Activated CD4-positive, alpha-beta memory T cell treated with anti-CD3 and anti-CD28 coated beads for 36 hours (primary cell): Measurements from ENCODE around the gene P4HA2. TPM values are rescaled to one million over a fixed set of nuclear protein-coding genes. Genes with fewer than 3 reads are reported as not detected.
"Not testable (repeated sequence)": the region's sequence is repeated elsewhere in the genome, so short reads cannot be mapped to it uniquely, and the experiment has no call there.

Experiments used
- CTCF ChIA-PET: fragments of 350-600 bp; sonication (Branson Sonifier 250); formaldehyde crosslinking; loops from one replicate; lab custom pipeline; 2021; ENCODE audit warnings: antibody characterized with exemption, inconsistent platforms; lab: Charles Lee
- POLR2A ChIA-PET: fragments of 350-600 bp; sonication (Branson Sonifier 250); formaldehyde crosslinking; loops from one replicate; lab custom pipeline; 2021; ENCODE audit warnings: antibody characterized with exemption; lab: Charles Lee
- DNase-seq: peaks from one replicate; pipeline ENCODE4 v3.0.0-alpha.2; 2020
- H3K27ac Mint-ChIP-seq: one replicate; pipeline ENCODE4 v1.8.0; 2021; ENCODE audit warnings: mixed read lengths
- H3K27me3 Mint-ChIP-seq: one replicate; pipeline ENCODE4 v1.8.0; 2021; ENCODE audit warnings: mixed read lengths
- H3K36me3 Mint-ChIP-seq: one replicate; pipeline ENCODE4 v1.8.0; 2021; ENCODE audit warnings: mixed read lengths
- H3K4me1 Mint-ChIP-seq: one replicate; pipeline ENCODE4 v1.8.0; 2021; ENCODE audit warnings: low read depth, mixed read lengths
- H3K4me3 Mint-ChIP-seq: one replicate; pipeline ENCODE4 v1.8.0; 2021; ENCODE audit warnings: mild to moderate bottlenecking, mixed read lengths
- H3K9me3 Mint-ChIP-seq: one replicate; pipeline ENCODE4 v1.8.0; 2021; ENCODE audit warnings: mixed read lengths
- intact Hi-C: fragments of 100-400 bp; cut with micrococcal nuclease; formaldehyde crosslinking; loops from one replicate; pipeline ENCODE4 v1.15.1; 2023
- total RNA-seq, 2 experiments: library from RNA; stranded (reverse); gene quantifications; one replicate each; pipeline ENCODE4 v1.2.3, GENCODE V29; 2021

P4HA2 gene
- total RNA-seq, 2 experiments from 2014 or later: 6.0 to 6.1 TPM

DNA sequence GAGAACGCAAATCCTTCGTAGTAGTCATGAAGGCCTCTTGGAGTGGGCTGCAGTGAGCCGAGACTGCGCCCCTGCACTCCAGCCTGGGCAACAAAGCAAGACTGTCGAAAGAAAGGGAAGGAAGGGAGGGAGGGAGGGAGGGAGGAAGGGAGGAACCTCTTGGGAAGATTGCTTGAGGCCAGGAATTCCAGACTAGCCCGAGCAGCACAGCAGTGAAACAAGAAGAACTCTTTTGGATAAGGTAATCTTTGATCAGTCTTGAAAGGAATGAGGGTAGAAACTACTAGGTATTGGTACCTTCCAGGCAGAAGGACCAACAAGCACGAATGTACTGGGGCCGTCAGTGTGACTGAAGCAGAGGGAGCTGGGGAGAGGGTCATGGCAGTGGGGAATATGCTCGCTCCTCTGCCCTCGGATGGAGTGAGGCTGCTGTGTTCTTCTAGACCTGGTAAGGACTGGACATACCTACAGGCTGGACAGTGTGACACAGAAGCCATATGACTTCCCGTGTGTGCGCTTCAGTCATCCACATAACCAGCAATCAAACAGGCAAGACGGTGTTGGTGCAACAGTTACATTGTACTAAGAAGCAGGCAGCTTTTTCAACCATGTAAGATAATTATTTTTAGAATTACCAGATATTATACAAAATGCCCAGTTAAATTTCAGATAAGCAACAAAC, 45.2 kb downstream of the P4HA2 start:
- H3K4me3 Mint-ChIP-seq: no peak overlapping the region
- H3K27me3 Mint-ChIP-seq: peaks cover 3% of the 10 kb centered on the region
- DNase-seq: no peak
- H3K27ac Mint-ChIP-seq: no peak overlapping the region
- H3K4me1 Mint-ChIP-seq: peaks cover 20% of the 10 kb centered on the region
- H3K36me3 Mint-ChIP-seq: no peaks in the 10 kb centered on the region
- ChIA-PET CTCF (interaction anchor here (1.0 to 3.8 kb wide), 4 partner anchors 7 to 148 kb away, joined by 3 to 27 read pairs (median 10); no protein-coding TSS in a partner anchor), POLR2A (no interaction called here)
- intact Hi-C loops: no loop called here
- peaks cover 2% of the 10 kb centered on the region for H3K9me3 Mint-ChIP-seq

DNA sequence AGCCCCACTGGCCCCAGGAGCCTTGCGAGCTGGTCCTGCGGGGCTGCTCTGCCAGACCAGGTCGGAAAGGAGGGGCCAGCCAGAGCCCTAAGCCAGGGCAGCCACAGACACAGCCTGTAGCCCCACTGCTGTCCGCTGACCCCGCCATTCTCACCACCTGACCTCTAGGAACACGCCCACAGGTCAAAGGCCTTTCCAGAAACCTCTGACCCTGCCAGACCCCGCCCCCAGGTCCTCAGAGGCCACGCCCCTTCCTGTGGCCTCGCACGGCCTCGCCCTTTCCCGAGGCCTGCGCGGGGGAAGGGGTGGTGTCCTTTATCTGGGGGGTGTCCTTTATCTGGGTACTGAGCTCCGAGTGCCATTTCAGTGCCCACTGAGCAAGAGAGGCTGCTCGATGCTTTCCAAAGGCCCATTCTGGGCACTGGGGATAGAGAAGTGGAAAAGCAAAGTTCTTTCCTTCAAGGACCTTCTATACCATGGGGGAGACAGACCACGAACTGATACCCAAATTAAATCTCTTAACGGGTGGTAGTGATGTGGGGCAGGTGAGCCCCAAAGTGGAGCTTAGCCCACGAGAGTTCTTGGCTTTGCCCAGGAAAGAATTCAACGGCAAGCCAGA, 46.5 kb downstream of the P4HA2 start:
- Mint-ChIP-seq H3K27me3 (no peaks in the 10 kb centered on the region), H3K4me3 (no peak overlapping the region), H3K27ac (no peak overlapping the region), H3K4me1 (peaks cover 32% of the 10 kb centered on the region), H3K36me3 (no peaks in the 10 kb centered on the region), H3K9me3 (peaks cover 2% of the 10 kb centered on the region)
- intact Hi-C loops: no loop called here
- POLR2A ChIA-PET: no interaction called here
- DNase-seq: no peak
- CTCF ChIA-PET: interaction anchor here (0.7 to 3.8 kb wide), 8 partner anchors 9 to 188 kb away, joined by 3 to 27 read pairs (median 4); partner anchors contain the start of gene SLC22A5

GRCh38 chr5:132180134-132180745, 47.4 kb downstream of the P4HA2 start:
- Mint-ChIP-seq H3K27ac (peak overlapping the region; percentile 1), H3K4me3 (no peak overlapping the region), H3K4me1 (peaks cover 32% of the 10 kb centered on the region), H3K27me3 (no peaks in the 10 kb centered on the region), H3K9me3 (peaks cover 2% of the 10 kb centered on the region), H3K36me3 (no peaks in the 10 kb centered on the region)
- POLR2A ChIA-PET: no interaction called here
- DNase-seq: no peak
- intact Hi-C loops: no loop called here
- CTCF ChIA-PET: interaction anchor here (0.6 to 3.8 kb wide), 18 partner anchors 10 to 189 kb away, joined by 3 to 27 read pairs (median 4); partner anchors contain the start of genes IL3, SLC22A4 and SLC22A5

DNA sequence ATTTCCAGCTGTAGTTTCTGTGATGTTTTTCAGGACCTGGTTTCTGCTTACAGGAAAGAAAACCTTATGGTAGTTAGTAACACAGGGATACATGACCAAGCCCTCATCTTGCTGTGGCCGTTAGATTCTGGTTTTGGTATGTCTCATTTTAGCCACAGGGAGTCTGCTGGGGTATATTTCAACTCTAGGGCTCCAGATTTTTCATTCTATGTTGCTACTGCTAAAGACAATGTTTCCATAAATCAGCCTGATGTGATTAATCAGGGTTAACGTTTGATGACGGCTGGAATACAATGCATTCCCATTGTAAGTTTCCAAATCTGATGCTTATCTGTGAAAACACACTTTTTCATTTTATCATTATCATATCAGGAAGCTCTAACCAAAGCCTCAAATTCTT, 48.2 kb downstream of the P4HA2 start:
- ChIA-PET POLR2A (no interaction called here), CTCF (interaction anchor here (0.7 to 3.8 kb wide), 16 partner anchors 10 to 199 kb away, joined by 3 to 27 read pairs (median 4); partner anchors contain the start of gene SLC22A4)
- Mint-ChIP-seq H3K9me3 (peaks cover 2% of the 10 kb centered on the region), H3K36me3 (no peaks in the 10 kb centered on the region), H3K27ac (peak overlapping the region; percentile 35), H3K4me1 (peaks cover 32% of the 10 kb centered on the region), H3K4me3 (no peak overlapping the region), H3K27me3 (no peaks in the 10 kb centered on the region)
- intact Hi-C loops: loop anchor here (5.0 kb wide), 1 partner anchor 47 kb away; no protein-coding TSS in a partner anchor
- no peak for DNase-seq

- H3K4me3 Mint-ChIP-seq: no peak overlapping the region
- H3K27me3 Mint-ChIP-seq: no peaks in the 10 kb centered on the region
- H3K9me3 Mint-ChIP-seq: no peaks in the 10 kb centered on the region
- H3K36me3 Mint-ChIP-seq: no peaks in the 10 kb centered on the region
- ChIA-PET CTCF (interaction anchor here (0.5 to 1.6 kb wide), 10 partner anchors 12 to 765 kb away, joined by 3 to 6 read pairs (median 4); no protein-coding TSS in a partner anchor), POLR2A (no interaction called here)
- H3K27ac Mint-ChIP-seq: no peak overlapping the region
- DNase-seq: no peak
- intact Hi-C loops: loop anchor here (1.0 to 5.0 kb wide), 6 partner anchors 45 to 157 kb away; no protein-coding TSS in a partner anchor
- H3K4me1 Mint-ChIP-seq: peaks cover 32% of the 10 kb centered on the region
These were observed 49.9 kb downstream of the P4HA2 start for GRCh38 chr5:132177691-132178149.

DNA sequence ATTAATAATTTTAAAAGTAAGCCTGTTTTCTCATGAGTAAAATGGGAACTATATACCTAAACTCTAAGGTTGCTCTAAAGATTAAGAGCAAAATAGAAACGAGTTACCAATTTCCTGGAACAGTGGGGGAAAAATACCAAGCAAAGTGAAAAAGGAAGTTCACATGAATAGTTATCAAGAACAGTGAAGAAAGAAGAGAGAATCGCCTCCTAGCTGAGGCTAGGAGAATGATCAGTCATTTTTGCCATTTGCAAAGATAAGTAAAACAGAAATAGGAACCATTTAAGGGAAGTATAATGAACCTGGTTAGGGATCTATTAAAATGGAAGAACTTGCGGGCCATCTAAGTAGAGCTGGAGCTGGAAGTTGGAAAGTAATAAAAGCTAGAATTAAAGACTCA, 50.7 kb downstream of the P4HA2 start:
- peak overlapping the region; percentile 42 for H3K27ac Mint-ChIP-seq
- no peaks in the 10 kb centered on the region for H3K27me3 Mint-ChIP-seq

DNA sequence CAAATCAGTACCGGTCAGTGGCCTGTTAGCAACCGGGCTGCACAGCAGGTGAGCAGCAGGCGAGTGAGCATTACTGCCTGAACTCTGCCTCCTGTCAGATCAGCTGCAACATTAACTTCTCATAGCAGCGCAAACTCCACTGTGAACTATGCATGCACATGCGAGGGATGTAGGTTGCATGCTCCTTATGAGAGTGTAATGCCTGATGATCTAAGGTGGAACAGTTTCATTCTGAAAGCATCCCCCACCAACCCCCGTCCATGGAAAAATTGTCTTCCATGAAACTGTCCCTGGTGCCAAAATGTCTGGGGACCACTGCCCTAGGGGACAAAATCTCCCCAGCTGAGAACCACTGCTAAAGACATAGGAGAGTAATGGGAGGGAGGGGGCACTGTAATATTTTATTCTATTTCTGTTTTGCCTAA, 51.1 kb downstream of the P4HA2 start:
- peak; percentile 41 for DNase-seq
- ChIA-PET POLR2A (interaction anchor here (0.7 to 0.8 kb wide), 2 partner anchors 94 to 118 kb away, joined by 3 to 4 read pairs; partner anchors contain the start of gene SLC22A4), CTCF (interaction anchor here (0.9 to 1.6 kb wide), 7 partner anchors 62 to 554 kb away, joined by 3 to 6 read pairs (median 4); no protein-coding TSS in a partner anchor)
- Mint-ChIP-seq H3K27ac (peak overlapping the region; percentile 75), H3K4me1 (peaks cover 32% of the 10 kb centered on the region), H3K27me3 (no peaks in the 10 kb centered on the region), H3K36me3 (no peaks in the 10 kb centered on the region), H3K4me3 (peak overlapping the region; percentile 48), H3K9me3 (no peaks in the 10 kb centered on the region)
- intact Hi-C loops: loop anchor here (2.0 to 5.0 kb wide), 2 partner anchors 44 to 62 kb away; no protein-coding TSS in a partner anchor

More for the DNA sequence above, 50.7 kb downstream of the P4HA2 start:
- POLR2A ChIA-PET: interaction anchor here (0.7 kb wide), 1 partner anchor 117 kb away, joined by 3 read pairs; the partner anchor contains the start of gene SLC22A4
- intact Hi-C loops: loop anchor here (1.0 to 5.0 kb wide), 6 partner anchors 45 to 157 kb away; no protein-coding TSS in a partner anchor
- H3K36me3 Mint-ChIP-seq: no peaks in the 10 kb centered on the region
- no peak for DNase-seq
- no peak overlapping the region for H3K4me3 Mint-ChIP-seq
- H3K4me1 Mint-ChIP-seq: peaks cover 32% of the 10 kb centered on the region
- CTCF ChIA-PET: interaction anchor here (0.5 to 1.6 kb wide), 9 partner anchors 13 to 766 kb away, joined by 3 to 6 read pairs (median 4); no protein-coding TSS in a partner anchor
- no peaks in the 10 kb centered on the region for H3K9me3 Mint-ChIP-seq

DNA sequence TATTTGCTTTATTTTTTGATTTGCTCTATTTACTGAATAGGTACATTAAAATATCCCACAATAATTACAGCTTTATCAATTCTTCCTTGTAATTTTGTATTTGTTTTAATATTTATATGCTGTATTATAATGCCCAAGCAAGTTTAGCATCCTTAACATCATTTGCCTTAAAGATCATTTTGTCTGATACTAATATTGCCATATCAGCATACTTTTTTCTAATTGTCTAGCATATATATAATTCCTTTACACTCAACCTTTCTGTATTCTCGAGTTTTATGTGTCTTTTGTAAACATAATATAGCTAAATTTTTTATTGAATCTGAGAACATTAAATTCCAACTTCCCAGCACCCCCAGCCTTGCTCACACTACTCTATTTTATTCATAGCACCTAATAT, 64.7 kb downstream of the P4HA2 start:
- no peak for DNase-seq
- no peak overlapping the region for H3K27ac Mint-ChIP-seq
- H3K9me3 Mint-ChIP-seq: peaks cover 7% of the 10 kb centered on the region
- intact Hi-C loops: no loop called here
- ChIA-PET CTCF (no interaction called here), POLR2A (no interaction called here)
- H3K36me3 Mint-ChIP-seq: peaks cover 2% of the 10 kb centered on the region
- peaks cover 4% of the 10 kb centered on the region for H3K27me3 Mint-ChIP-seq
- no peak overlapping the region for H3K4me3 Mint-ChIP-seq
- no peaks in the 10 kb centered on the region for H3K4me1 Mint-ChIP-seq

GRCh38 chr5:132161574-132162326, 65.9 kb downstream of the P4HA2 start:
- H3K4me3 Mint-ChIP-seq, DNase-seq, intact Hi-C loops, H3K4me1 Mint-ChIP-seq, H3K27me3 Mint-ChIP-seq, POLR2A ChIA-PET, H3K27ac Mint-ChIP-seq, CTCF ChIA-PET, H3K9me3 Mint-ChIP-seq, H3K36me3 Mint-ChIP-seq: not testable (repeated sequence)

DNA sequence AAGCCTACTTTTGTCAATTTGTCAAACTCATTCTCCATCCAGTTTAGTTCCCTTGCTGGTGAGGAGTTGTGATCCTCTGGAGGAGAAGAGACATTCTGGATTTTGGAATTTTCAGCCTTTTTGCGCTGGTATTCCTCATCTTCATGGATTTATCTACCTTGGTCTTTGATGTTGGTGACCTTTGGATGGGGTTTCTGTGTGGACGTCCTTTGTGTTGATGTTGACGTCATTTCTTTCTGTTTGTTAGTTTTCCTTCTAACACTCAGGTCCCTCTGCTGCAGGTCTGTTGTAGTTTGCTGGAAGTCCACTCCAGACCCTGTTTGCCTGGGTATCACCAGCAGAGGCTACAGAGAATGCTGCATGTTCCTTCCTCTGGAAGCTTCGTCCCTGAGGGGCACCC, 71.2 kb downstream of the P4HA2 start:
- H3K4me3 Mint-ChIP-seq: no peak overlapping the region
- POLR2A ChIA-PET: no interaction called here
- peaks cover 27% of the 10 kb centered on the region for H3K9me3 Mint-ChIP-seq
- peaks cover 11% of the 10 kb centered on the region for H3K36me3 Mint-ChIP-seq
- CTCF ChIA-PET: no interaction called here
- no peak for DNase-seq
- H3K27me3 Mint-ChIP-seq: peaks cover 14% of the 10 kb centered on the region
- intact Hi-C loops: no loop called here
- no peak overlapping the region for H3K27ac Mint-ChIP-seq
- no peaks in the 10 kb centered on the region for H3K4me1 Mint-ChIP-seq

GRCh38 chr5:132150565-132150964, 77.1 kb downstream of the P4HA2 start:
- ChIA-PET POLR2A (no interaction called here), CTCF (no interaction called here)
- H3K4me1 Mint-ChIP-seq: no peaks in the 10 kb centered on the region
- peaks cover 18% of the 10 kb centered on the region for H3K9me3 Mint-ChIP-seq
- no peak overlapping the region for H3K27ac Mint-ChIP-seq
- DNase-seq: no peak
- H3K27me3 Mint-ChIP-seq: peaks cover 4% of the 10 kb centered on the region
- H3K36me3 Mint-ChIP-seq: peaks cover 7% of the 10 kb centered on the region
- intact Hi-C loops: no loop called here
- no peak overlapping the region for H3K4me3 Mint-ChIP-seq
